ENCODE measurements around the gene ADAP1. TPM values are rescaled to one million over a fixed set of nuclear protein-coding genes. Genes with fewer than 3 reads are reported as not detected.
A peak's percentile ranks its signal among the peaks of the same experiment; 100 is the strongest.
"Not testable (repeated sequence)": the region's sequence is repeated elsewhere in the genome, so short reads cannot be mapped to it uniquely, and the experiment has no call there.

ADAP1 gene
- total RNA-seq, 1 donor from 2014 or later: 5.2 TPM

DNA sequence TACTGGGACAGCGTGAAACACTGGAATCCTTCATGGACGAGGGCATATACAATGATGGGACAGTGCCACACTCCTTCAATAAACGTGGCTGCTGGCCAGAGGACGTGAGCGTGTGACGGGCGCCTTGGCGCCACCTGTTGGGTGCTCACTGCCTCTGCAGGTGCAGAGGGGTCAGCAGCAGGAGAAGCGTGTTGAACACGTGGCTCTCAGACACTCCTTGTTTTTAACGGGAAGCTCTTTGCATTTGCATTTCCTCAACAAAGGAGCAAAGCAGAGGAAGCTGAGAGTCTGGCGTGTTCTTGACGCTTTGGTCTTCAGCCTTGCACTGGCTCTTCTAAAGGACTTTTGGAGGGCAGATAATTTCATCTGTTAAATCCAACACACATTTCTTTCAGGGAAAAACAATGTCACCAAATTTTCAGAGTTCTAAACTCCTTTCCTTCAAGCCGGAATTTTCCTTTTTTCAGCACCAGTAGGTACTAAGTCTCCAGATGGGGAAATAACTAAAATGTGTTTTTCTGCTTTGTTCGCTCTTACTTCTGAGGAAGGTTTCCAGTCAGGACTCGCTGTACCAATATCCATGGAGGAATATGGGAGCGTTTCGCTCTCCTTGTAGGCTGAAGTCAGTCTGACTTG lies 81.0 kb downstream of the ADAP1 start:
- H3K4me3 Mint-ChIP-seq: peak overlapping the region; percentile 77
- TF ChIP-seq, protein P1, sequence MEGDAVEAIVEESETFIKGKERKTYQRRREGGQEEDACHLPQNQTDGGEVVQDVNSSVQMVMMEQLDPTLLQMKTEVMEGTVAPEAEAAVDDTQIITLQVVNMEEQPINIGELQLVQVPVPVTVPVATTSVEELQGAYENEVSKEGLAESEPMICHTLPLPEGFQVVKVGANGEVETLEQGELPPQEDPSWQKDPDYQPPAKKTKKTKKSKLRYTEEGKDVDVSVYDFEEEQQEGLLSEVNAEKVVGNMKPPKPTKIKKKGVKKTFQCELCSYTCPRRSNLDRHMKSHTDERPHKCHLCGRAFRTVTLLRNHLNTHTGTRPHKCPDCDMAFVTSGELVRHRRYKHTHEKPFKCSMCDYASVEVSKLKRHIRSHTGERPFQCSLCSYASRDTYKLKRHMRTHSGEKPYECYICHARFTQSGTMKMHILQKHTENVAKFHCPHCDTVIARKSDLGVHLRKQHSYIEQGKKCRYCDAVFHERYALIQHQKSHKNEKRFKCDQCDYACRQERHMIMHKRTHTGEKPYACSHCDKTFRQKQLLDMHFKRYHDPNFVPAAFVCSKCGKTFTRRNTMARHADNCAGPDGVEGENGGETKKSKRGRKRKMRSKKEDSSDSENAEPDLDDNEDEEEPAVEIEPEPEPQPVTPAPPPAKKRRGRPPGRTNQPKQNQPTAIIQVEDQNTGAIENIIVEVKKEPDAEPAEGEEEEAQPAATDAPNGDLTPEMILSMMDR (conservative IDR thresholded peaks at IDR 0.05): peak; percentile 91
- peaks cover 14% of the 10 kb centered on the region for H3K4me1 Mint-ChIP-seq
- H3K36me3 Mint-ChIP-seq (ENCODE audit: low read depth): peaks cover 27% of the 10 kb centered on the region
- no peaks in the 10 kb centered on the region for H3K9me3 Mint-ChIP-seq
- no peak overlapping the region for H3K27ac Mint-ChIP-seq (ENCODE audit: unreplicated experiment)
- H3K27me3 Mint-ChIP-seq (ENCODE audit: low read depth): no peaks in the 10 kb centered on the region
- DNase-seq (ENCODE audit: low read depth, low spot score): peak; percentile 60

DNA sequence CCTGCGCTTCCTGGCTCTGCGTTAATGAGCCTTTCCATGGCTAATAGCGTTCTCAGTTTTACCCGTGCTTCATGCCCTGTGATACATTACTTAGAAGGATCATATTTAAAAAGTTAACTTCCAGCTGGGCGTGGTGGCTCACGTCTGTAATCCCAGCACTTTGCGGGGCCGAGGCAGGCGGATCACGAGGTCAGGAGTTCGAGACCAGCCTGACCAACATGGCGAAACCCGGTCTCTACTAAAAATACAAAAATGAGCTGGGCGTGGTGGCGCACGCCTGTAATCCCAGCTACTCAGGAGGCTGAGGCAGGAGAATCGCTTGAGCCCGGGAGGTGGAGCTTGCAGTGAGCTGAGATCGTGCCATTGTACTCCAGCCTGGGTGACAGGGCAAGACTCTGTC lies 81.8 kb downstream of the ADAP1 start:
- peak overlapping the region; percentile 12 for H3K27ac Mint-ChIP-seq (ENCODE audit: unreplicated experiment)
- H3K36me3 Mint-ChIP-seq (ENCODE audit: low read depth): peaks cover 27% of the 10 kb centered on the region
- not testable (repeated sequence) for H3K27me3 Mint-ChIP-seq (ENCODE audit: low read depth)

DNA sequence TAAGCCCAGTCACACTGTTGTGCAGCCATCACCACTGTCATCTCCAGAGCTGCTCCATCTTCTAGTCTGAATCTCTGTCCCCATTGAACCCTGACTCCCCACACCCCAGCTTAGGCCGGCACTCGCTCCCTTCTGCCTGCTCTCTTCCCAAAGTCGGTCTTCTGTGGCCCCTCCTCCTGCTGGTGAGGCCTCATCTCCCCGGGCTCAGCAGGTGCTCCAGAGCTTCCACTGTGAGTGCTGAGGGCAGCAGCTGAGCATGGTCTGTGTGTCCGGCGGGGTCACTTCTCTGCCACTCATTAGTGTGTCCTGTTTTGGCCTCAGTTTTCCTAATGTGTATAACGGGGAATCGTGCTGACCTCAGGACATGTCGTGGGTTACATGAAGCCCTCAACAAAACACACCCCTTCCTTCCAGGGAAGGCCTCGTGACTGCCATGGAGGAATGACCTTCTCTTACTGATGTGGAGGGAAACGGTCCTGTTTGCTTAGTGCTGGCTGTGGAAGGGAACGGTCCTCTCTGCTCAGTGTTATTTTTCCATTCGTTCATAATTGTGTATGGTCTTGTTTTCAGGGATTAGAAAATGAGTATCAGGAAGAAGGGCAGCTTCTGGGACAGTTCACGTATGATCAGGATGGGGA lies 82.5 kb downstream of the ADAP1 start:
- TF ChIP-seq, protein P1 (conservative IDR thresholded peaks at IDR 0.05): no peak
- Mint-ChIP-seq H3K4me1 (peaks cover 10% of the 10 kb centered on the region), H3K4me3 (no peak overlapping the region), H3K27ac (ENCODE audit: unreplicated experiment) (no peak overlapping the region), H3K36me3 (ENCODE audit: low read depth) (peaks cover 29% of the 10 kb centered on the region), H3K9me3 (no peaks in the 10 kb centered on the region), H3K27me3 (ENCODE audit: low read depth) (no peaks in the 10 kb centered on the region)
- DNase-seq (ENCODE audit: low read depth, low spot score): no peak

More for the DNA sequence above, 81.8 kb downstream of the ADAP1 start:
- DNase-seq (ENCODE audit: low read depth, low spot score); H3K4me1 Mint-ChIP-seq; H3K9me3 Mint-ChIP-seq; H3K4me3 Mint-ChIP-seq: not testable (repeated sequence)

DNA sequence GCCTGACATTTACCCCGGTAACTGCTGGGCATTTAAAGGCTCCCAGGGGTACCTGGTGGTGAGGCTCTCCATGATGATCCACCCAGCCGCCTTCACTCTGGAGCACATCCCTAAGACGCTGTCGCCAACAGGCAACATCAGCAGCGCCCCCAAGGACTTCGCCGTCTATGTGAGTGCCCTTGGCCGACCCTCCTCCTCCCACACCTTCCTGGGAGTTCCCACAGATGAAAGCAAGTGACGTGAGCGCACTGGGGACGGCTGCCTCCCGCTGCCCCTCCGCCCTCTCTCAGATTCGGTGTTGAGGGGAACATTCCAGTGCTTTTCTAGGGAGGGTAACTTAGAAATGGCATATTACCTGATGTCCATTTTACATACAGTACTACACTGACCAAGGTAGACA lies 85.1 kb downstream of the ADAP1 start:
- H3K36me3 Mint-ChIP-seq (ENCODE audit: low read depth): peaks cover 37% of the 10 kb centered on the region
- H3K4me1 Mint-ChIP-seq: peaks cover 10% of the 10 kb centered on the region
- H3K27me3 Mint-ChIP-seq (ENCODE audit: low read depth): no peaks in the 10 kb centered on the region
- TF ChIP-seq, protein P1 (conservative IDR thresholded peaks at IDR 0.05): no peak
- H3K27ac Mint-ChIP-seq (ENCODE audit: unreplicated experiment): no peak overlapping the region
- DNase-seq (ENCODE audit: low read depth, low spot score): no peak
- no peak overlapping the region for H3K4me3 Mint-ChIP-seq
- H3K9me3 Mint-ChIP-seq: no peaks in the 10 kb centered on the region

DNA sequence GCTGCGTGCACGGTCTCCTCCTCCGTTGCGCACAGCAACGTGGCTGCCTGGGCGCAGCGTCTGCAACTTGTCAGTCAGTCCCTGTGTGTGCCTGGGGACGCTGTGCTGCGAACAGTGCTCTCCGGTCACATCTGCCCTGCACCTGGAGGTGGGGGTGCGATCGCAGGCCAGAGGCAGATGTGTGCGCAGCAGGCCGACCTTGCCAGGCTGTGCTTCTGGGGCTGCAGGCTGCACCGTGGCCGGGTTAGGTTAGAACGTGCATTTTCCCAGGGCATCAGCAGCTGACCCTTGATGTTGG lies 86.3 kb downstream of the ADAP1 start:
- no peak for DNase-seq (ENCODE audit: low read depth, low spot score)
- Mint-ChIP-seq H3K4me3 (no peak overlapping the region), H3K27me3 (ENCODE audit: low read depth) (no peaks in the 10 kb centered on the region), H3K9me3 (no peaks in the 10 kb centered on the region), H3K4me1 (peaks cover 2% of the 10 kb centered on the region), H3K36me3 (ENCODE audit: low read depth) (peaks cover 28% of the 10 kb centered on the region), H3K27ac (ENCODE audit: unreplicated experiment) (no peak overlapping the region)
- TF ChIP-seq, protein P1 (conservative IDR thresholded peaks at IDR 0.05): no peak

DNA sequence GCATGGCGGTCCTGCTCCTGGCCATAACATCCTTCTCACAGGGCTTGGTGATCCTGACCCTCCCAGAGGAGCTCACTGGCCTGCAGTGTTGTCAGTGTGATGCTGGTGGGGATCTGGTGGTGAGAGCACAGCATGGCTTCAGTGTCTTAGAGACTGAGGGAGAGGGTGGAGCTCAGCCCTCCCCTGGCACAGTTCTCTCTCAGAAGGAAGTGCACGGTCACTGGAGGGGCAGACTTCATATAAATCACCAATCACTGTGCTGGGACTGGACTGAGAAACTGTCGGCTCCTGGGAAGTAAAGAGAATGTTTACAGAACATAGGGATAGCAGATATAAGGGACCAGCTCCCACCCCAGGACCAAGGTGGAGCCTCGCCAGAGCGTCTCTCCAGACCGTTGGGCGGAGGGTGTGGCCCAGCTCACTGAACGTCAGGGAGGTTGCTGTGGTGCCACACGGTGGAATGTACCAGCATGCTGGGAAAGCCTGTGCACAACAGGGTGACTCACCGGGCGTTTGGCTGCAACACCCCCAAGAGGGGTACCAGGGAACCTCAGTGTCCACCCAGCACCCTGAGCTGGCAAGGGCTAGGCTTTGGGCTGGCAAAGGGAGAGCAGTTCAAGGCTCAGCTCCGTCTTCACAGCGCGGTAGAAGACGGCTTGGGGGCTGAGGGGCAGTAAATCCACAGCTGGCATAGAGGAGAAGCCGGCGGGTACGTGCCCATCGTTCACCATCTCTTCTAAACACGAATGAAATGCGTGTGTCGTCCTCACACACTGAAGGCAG lies 86.9 kb downstream of the ADAP1 start:
- no peaks in the 10 kb centered on the region for H3K9me3 Mint-ChIP-seq
- no peak overlapping the region for H3K4me3 Mint-ChIP-seq

More for the DNA sequence above, 86.9 kb downstream of the ADAP1 start:
- TF ChIP-seq, protein P1 (conservative IDR thresholded peaks at IDR 0.05): no peak
- no peak for DNase-seq (ENCODE audit: low read depth, low spot score)
- no peaks in the 10 kb centered on the region for H3K4me1 Mint-ChIP-seq
- H3K27ac Mint-ChIP-seq (ENCODE audit: unreplicated experiment): no peak overlapping the region
- H3K27me3 Mint-ChIP-seq (ENCODE audit: low read depth): no peaks in the 10 kb centered on the region
- peaks cover 25% of the 10 kb centered on the region for H3K36me3 Mint-ChIP-seq (ENCODE audit: low read depth)
